Cardiac septum (tissue), 1 donor: ENCODE data around the gene BLOC1S1. TPM values are rescaled to one million over a fixed set of nuclear protein-coding genes. Genes with fewer than 3 reads are reported as not detected.

Experiments
- DNase-seq: peaks from one replicate; pipeline ENCODE4 v3.0.0-alpha.2; 2020; ENCODE audit warnings: low spot score
- intact Hi-C: fragments of 100-400 bp; cut with DNase I; formaldehyde crosslinking; loops from one replicate; pipeline ENCODE4 v1.14.0; 2022
- total RNA-seq: library from RNA; stranded (reverse); fragmentation: NEBNext Ultra II Directional; extraction: Animal tissue kit (Norgen Biotek cat#: 25700); gene quantifications from one replicate; pipeline ENCODE4 v1.2.1, GENCODE V29; 2021
- donor health status: DM: no; HTN: no; CAD: no.

The BLOC1S1 gene
- total RNA-seq, 1 donor from 2014 or later: 97.7 TPM

GRCh38 chr12:55762646-55763045 is 46.8 kb downstream of the BLOC1S1 start:
- no peak for DNase-seq
- intact Hi-C loops: no loop called here

GRCh38 chr12:55765736-55766290 is 50.0 kb downstream of the BLOC1S1 start:
- no peak for DNase-seq
- intact Hi-C loops: no loop called here

GRCh38 chr12:55767156-55767555 is 51.3 kb downstream of the BLOC1S1 start:
- DNase-seq: no peak
- intact Hi-C loops: no loop called here

Other genes starting within 250 kb of the BLOC1S1 start
- not detected for gene OR6C70, start 245.9 kb upstream of the BLOC1S1 start, total RNA-seq
- not detected for gene OR6C68, start 223.7 kb upstream of the BLOC1S1 start, total RNA-seq
- gene OR6C4, start 166.4 kb upstream of the BLOC1S1 start, total RNA-seq: not detected
- gene OR2AP1, start 143.6 kb upstream of the BLOC1S1 start, total RNA-seq: not detected
- not detected for gene OR10P1, start 79.2 kb upstream of the BLOC1S1 start, total RNA-seq
- gene ITGA7, start 8.1 kb upstream of the BLOC1S1 start, total RNA-seq: 806 TPM
- 26.3 TPM for gene RDH5, start 4.3 kb downstream of the BLOC1S1 start, total RNA-seq
- 914 TPM for gene CD63, start 13.0 kb downstream of the BLOC1S1 start, total RNA-seq
- gene GDF11, start 27.1 kb downstream of the BLOC1S1 start, total RNA-seq: 18.0 TPM
- 56.2 TPM for gene SARNP, start 101.7 kb downstream of the BLOC1S1 start, total RNA-seq
- gene ORMDL2, start 102.0 kb downstream of the BLOC1S1 start, total RNA-seq: 23.0 TPM
- 18.4 TPM for gene DNAJC14, start 113.5 kb downstream of the BLOC1S1 start, total RNA-seq
- gene MMP19, start 126.9 kb downstream of the BLOC1S1 start, total RNA-seq: 1.6 TPM
- 13.5 TPM for gene PYM1, start 211.8 kb downstream of the BLOC1S1 start, total RNA-seq
- gene DGKA, start 215.1 kb downstream of the BLOC1S1 start, total RNA-seq: 9.7 TPM
- 0.75 TPM for gene PMEL, start 250.0 kb downstream of the BLOC1S1 start, total RNA-seq